ENCODE data around the gene MREG.
"Not testable (repeated sequence)": the region's sequence is repeated elsewhere in the genome, so short reads cannot be mapped to it uniquely, and the experiment has no call there.

DNA sequence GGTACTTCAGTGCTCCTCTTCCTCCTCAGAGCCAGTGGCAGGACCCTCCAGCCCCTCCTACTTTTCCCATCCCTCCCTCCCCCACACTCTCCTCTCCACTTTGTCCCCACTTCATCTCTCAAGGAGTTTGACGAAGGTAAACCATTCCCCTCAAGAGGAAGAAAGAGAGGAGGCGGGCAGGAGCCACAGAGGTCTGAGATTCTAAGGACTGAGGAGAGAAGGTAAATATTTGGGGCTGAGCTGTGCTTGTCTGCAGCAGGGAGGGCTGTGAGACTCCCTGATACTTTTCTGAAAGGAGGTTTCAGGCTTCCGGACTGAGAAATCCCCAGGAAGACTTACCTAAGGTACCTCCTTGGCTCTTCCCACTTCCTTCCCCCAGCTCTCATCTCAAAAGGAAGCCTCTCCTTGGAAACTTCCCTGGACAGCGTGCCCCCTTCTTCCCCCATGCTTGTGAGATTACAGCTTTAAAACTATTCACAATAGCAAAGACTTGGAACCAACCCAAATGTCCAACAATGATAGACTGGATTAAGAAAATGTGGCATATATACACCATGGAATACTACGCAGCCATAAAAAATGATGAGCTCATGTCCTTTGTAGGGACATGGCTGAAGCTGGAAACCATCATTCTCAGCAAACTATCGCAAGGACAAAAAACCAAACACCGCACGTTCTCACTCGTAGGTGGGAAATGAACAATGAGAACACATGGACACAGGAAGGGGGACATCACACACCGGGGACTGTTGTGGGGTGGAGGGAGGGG lies 55.8 kb downstream of the MREG start:
- TF ChIP-seq, protein P1, sequence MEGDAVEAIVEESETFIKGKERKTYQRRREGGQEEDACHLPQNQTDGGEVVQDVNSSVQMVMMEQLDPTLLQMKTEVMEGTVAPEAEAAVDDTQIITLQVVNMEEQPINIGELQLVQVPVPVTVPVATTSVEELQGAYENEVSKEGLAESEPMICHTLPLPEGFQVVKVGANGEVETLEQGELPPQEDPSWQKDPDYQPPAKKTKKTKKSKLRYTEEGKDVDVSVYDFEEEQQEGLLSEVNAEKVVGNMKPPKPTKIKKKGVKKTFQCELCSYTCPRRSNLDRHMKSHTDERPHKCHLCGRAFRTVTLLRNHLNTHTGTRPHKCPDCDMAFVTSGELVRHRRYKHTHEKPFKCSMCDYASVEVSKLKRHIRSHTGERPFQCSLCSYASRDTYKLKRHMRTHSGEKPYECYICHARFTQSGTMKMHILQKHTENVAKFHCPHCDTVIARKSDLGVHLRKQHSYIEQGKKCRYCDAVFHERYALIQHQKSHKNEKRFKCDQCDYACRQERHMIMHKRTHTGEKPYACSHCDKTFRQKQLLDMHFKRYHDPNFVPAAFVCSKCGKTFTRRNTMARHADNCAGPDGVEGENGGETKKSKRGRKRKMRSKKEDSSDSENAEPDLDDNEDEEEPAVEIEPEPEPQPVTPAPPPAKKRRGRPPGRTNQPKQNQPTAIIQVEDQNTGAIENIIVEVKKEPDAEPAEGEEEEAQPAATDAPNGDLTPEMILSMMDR (IDR thresholded peaks at IDR 0.05), result not testable (repeated sequence)
- TF ChIP-seq POLR2AphosphoS5 (IDR thresholded peaks at IDR 0.05; ENCODE audit: insufficient read depth in 1 of 2, low read depth in 1 of 2), result not testable (repeated sequence)
